Hematopoietic multipotent progenitor cell treated with erythropoietin and hydrocortisone succinate and interleukin-3 and kit ligand, for 15 days (in vitro differentiated cells): ENCODE results near the gene PPFIBP2.
"Not testable (repeated sequence)": the region's sequence is repeated elsewhere in the genome, so short reads cannot be mapped to it uniquely, and the experiment has no call there.

Experiments
- DNase-seq: peaks from one replicate; pipeline ENCODE4 v3.0.0-alpha.2; 2015; ENCODE audit warnings: low spot score

The PPFIBP2 gene

GRCh38 chr11:7635708-7636107 lies 121.9 kb downstream of the PPFIBP2 start:
- DNase-seq, result no peak

- no peak for DNase-seq
Measured at GRCh38 chr11:7636350-7636749, 122.6 kb downstream of the PPFIBP2 start.

GRCh38 chr11:7637447-7638157 lies 123.8 kb downstream of the PPFIBP2 start:
- no peak for DNase-seq

GRCh38 chr11:7638710-7639642 lies 125.2 kb downstream of the PPFIBP2 start:
- no peak for DNase-seq

- DNase-seq, result no peak
Measured at GRCh38 chr11:7639643-7640025, 125.8 kb downstream of the PPFIBP2 start.

GRCh38 chr11:7640816-7641215 lies 127.0 kb downstream of the PPFIBP2 start:
- DNase-seq, result no peak

GRCh38 chr11:7642747-7643146 lies 128.9 kb downstream of the PPFIBP2 start:
- no peak for DNase-seq

GRCh38 chr11:7643314-7643713 lies 129.5 kb downstream of the PPFIBP2 start:
- DNase-seq, result no peak

- no peak for DNase-seq
Measured at GRCh38 chr11:7645206-7645605, 131.4 kb downstream of the PPFIBP2 start.

GRCh38 chr11:7646866-7647265 lies 133.1 kb downstream of the PPFIBP2 start:
- no peak for DNase-seq

- no peak for DNase-seq
Measured at GRCh38 chr11:7648264-7648663, 134.5 kb downstream of the PPFIBP2 start.

GRCh38 chr11:7651140-7651551 lies 137.3 kb downstream of the PPFIBP2 start:
- no peak for DNase-seq

GRCh38 chr11:7651700-7652099 lies 137.9 kb downstream of the PPFIBP2 start:
- no peak for DNase-seq

GRCh38 chr11:7654195-7654705 lies 140.5 kb downstream of the PPFIBP2 start:
- no peak for DNase-seq

GRCh38 chr11:7655253-7656217 lies 141.7 kb downstream of the PPFIBP2 start:
- DNase-seq, result no peak

- DNase-seq, result no peak
Measured at GRCh38 chr11:7656704-7657103, 142.9 kb downstream of the PPFIBP2 start.

GRCh38 chr11:7657306-7658025 lies 143.7 kb downstream of the PPFIBP2 start:
- DNase-seq, result peak; percentile 4

- not testable (repeated sequence) for DNase-seq
Measured at GRCh38 chr11:7663531-7663930, 149.7 kb downstream of the PPFIBP2 start.

GRCh38 chr11:7664867-7665266 lies 151.1 kb downstream of the PPFIBP2 start:
- DNase-seq, result no peak

GRCh38 chr11:7665473-7666291 lies 151.9 kb downstream of the PPFIBP2 start:
- peak; percentile 56 for DNase-seq
